A549 treated with AZD2906 at 1 μM for 4 hours (cell line): ENCODE results near the gene UBAP2. TPM values are rescaled to one million over a fixed set of nuclear protein-coding genes. Genes with fewer than 3 reads are reported as not detected.

ENCODE experiments used
- total RNA-seq: library from RNA; stranded (reverse); fragments of 200-300 nt; extraction: Qiagen RNA extraction; gene quantifications from 5 replicates; pipeline ENCODE4 v1.2.3, GENCODE V29; 2022

Gene UBAP2, protein sequence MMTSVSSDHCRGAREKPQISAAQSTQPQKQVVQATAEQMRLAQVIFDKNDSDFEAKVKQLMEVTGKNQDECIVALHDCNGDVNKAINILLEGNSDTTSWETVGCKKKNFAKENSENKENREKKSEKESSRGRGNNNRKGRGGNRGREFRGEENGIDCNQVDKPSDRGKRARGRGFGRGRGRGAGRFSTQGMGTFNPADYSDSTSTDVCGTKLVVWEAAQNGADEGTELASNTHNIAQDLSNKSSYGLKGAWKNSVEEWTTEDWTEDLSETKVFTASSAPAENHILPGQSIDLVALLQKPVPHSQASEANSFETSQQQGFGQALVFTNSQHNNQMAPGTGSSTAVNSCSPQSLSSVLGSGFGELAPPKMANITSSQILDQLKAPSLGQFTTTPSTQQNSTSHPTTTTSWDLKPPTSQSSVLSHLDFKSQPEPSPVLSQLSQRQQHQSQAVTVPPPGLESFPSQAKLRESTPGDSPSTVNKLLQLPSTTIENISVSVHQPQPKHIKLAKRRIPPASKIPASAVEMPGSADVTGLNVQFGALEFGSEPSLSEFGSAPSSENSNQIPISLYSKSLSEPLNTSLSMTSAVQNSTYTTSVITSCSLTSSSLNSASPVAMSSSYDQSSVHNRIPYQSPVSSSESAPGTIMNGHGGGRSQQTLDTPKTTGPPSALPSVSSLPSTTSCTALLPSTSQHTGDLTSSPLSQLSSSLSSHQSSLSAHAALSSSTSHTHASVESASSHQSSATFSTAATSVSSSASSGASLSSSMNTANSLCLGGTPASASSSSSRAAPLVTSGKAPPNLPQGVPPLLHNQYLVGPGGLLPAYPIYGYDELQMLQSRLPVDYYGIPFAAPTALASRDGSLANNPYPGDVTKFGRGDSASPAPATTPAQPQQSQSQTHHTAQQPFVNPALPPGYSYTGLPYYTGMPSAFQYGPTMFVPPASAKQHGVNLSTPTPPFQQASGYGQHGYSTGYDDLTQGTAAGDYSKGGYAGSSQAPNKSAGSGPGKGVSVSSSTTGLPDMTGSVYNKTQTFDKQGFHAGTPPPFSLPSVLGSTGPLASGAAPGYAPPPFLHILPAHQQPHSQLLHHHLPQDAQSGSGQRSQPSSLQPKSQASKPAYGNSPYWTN
- 39.3 to 46.9 TPM (median 45.4 TPM) in 5 replicates for total RNA-seq

DNA sequence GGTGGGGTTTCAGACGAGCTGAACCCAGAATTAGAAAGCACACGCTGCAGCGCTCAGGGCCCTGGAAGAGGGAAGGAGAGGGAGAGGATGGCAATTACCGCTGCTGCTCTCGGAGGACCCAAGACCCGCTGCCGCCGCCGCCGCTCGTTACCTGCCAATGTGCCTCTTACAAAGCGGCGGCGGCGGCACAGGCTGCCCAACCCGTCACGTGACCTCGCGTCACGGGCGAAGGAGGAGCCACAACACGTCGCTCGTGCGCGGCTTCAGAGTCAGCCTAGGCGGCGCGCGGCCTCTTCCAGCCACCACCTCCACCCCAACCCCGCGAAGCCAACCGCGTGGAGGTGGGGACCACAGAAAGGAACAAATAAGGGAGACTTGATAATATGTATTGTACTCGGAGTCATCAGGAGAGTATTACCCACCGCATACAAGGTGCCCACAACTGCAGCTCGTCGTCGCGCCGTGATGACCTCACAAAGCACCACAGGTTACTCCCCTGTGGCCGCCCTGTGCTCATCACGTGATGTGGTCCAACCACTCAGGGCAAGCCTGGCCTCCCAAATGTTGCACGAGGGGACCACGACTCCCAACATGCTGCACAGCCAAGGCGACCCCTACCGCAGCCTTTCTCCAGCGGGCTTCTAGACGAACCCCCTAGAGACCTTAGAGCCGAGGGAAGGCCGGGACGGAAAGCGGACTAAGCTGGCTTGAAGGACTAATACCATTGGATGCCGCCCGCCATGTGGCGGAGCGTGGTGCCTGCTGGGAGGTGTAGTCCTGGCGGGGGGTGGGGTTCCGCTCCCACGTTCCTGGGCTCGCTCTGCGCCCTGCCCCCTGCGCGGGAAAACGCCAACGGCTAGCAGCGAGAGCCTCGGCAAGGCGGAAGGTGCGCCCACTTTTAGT, at the start of gene UBAP2:
TSS of gene UBAP2 (minus strand) at position 161 of the 903 bp plus-strand sequence. CDS start 31,739 bp downstream, outside the sequence.

Other genes starting within 250 kb of the UBAP2 start
- 42.2 to 44.7 TPM (median 42.5 TPM) in 5 replicates for gene UBE2R2, start 231.7 kb downstream of the UBAP2 start, total RNA-seq
- gene DCAF12, start 77.8 kb upstream of the UBAP2 start, total RNA-seq = 34.3 to 41.6 TPM (median 39.5 TPM) in 5 replicates
- gene UBAP1, start 130.2 kb upstream of the UBAP2 start, total RNA-seq = 45.9 to 53.5 TPM (median 49.4 TPM) in 5 replicates